Bladder microvascular endothelial cell (primary cell): ENCODE measurements around the gene EIF3B. TPM values are rescaled to one million over a fixed set of nuclear protein-coding genes. Genes with fewer than 3 reads are reported as not detected.

Source experiments
- total RNA-seq: library from RNA; depleted of rRNA; stranded (reverse); fragments of >200 nt; gene quantifications from 2 replicates; pipeline ENCODE4 v1.2.3, GENCODE V29; 2014

EIF3B gene
- 169 and 224 TPM in 2 replicates for total RNA-seq

DNA sequence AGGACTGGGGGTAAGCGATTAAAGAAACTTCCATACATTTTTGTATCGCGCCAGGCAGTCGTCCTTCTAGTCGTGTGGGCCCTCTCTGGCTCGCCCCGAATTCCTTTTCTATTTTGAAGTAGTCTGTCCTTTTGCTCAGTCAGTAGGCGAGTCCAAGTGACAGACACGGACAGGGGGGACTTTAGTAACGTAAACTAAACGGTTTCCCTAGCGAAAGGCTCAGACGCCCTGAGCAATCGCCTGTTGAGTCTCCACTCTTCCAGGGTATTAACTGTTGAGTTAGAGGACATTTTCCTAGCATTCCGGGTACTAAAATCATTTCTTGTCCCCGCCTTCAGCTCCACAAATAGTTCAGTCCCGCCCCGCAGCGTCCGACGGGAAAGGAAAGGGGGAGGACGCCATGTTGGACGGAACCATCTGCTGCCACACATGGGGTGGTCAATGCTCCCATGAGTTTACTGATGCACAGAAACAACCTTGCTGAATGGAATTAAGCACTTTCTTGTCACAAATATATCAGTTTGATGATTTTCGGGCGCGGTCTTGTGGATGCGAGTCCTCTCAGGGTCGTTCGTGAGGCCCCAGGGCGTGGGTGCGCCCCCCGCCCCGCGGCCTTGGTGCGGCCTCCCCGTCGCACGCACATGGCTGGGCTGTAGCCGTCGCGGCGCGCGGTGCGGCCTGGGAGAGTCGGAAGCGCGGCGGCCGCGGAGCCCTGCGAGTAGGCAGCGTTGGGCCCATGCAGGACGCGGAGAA, at the start of gene EIF3B:
TSS of gene EIF3B (plus strand) at position 642 of the 753 bp plus-strand sequence. CDS start at position 737, 95 bp downstream.

DNA sequence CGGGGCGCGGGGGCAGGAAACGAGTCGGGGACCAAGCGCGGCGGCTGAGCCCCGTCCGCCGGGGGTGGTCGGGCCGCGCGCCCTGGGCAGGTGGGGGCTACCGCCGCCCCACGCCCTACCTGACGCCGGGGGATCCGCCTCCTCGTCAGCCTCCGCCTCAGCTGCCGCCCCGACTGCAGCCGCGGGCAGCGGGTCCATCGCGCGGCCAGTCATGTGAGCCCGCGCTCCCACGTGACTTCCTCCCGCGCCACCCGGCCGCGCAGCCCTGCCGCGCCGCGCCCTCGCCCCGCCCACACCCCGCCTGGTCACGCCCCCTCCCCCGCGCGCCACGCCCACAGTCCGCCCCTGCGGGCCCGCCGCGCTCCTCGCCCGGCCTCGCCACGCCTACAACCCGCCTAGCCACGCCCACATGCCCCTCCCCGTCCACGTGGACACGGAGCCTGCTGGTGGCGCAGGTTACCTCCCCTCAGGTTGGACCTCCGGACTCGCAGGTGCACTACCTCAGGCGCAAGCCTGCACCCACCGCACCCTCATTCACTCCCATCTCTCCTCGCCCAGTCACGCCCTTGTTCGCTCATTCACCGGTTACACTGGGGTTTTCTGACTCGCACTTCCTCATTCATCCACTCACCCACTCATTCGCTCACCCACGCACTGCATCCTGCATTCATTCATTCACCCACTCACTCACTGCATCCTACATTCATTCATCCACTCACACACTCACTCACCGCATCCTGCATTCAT, 40.2 kb upstream of the EIF3B start, which contains the start of gene SNX8:
TSS of gene SNX8 (minus strand) at position 233 of the 747 bp plus-strand sequence. CDS start at position 213, 20 bp downstream.

DNA sequence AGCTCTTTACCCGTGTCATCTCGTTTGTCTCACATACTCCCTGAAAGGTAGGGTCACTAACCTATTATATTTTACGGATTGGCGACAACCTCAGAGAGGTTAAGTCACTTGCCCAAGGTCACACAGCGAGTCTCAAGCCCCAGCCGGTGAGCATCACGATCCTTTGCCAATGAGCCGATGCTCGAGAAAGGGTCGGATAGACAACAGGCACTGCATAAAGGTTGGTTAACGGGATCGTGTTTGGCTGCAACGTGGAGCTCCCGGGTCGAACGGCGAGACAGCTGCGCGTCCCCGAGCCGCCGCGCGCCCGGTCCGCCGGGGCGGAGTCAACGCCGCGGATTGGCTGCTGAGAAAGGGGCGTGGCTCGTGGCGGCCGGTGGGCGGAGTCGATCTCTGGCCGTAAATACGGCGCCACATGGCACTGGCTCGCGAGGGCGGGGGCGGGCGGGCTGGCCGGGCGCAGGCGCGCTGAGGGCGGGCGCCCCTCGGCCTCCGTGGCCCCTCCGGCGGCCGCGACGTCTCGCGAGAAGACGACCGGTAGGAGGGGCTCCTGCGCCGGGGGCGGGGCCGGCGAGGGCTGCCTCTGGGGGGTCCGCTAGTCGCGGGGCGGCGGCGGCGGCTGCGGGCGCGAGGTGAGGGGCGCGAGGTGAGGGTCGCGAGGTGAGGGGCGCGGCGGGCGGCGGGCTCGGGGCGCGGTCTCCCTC, 48.5 kb downstream of the EIF3B start, which contains the start of gene CHST12:
TSS of gene CHST12 (plus strand) at position 598 of the 704 bp plus-strand sequence. CDS start 29,029 bp downstream, outside the sequence.

Other genes starting within 250 kb of the EIF3B start
- gene MAD1L1, start 121.9 kb upstream of the EIF3B start, total RNA-seq, result 50.2 and 75.5 TPM in 2 replicates
- gene MRM2, start 112.6 kb upstream of the EIF3B start, total RNA-seq, result 11.7 and 13.5 TPM in 2 replicates
- gene NUDT1, start 112.6 kb upstream of the EIF3B start, total RNA-seq, result 6.7 and 19.3 TPM in 2 replicates
- gene SNX8, start 40.4 kb upstream of the EIF3B start, total RNA-seq, result 6.5 and 15.1 TPM in 2 replicates
- gene CHST12, start 48.8 kb downstream of the EIF3B start, total RNA-seq, result 3.7 and 12.8 TPM in 2 replicates
- not detected in 2 replicates for gene GRIFIN, start 121.6 kb downstream of the EIF3B start, total RNA-seq
- 6.3 and 32.2 TPM in 2 replicates for gene LFNG, start 164.9 kb downstream of the EIF3B start, total RNA-seq
- gene BRAT1, start 200.7 kb downstream of the EIF3B start, total RNA-seq, result 20.6 and 22.0 TPM in 2 replicates
- 3.2 and 6.9 TPM in 2 replicates for gene IQCE, start 204.2 kb downstream of the EIF3B start, total RNA-seq